Inflammatory macrophage treated with lipopolysaccharide for 1 hour (primary cell): ENCODE data around the gene DMRT1.
"Not testable (repeated sequence)": the region's sequence is repeated elsewhere in the genome, so short reads cannot be mapped to it uniquely, and the experiment has no call there.

Experiments used
- DNase-seq, 2 donors: peaks; one replicate each; pipeline ENCODE4 v3.0.0-alpha.2; 2020 to 2022

DMRT1 gene

DNA sequence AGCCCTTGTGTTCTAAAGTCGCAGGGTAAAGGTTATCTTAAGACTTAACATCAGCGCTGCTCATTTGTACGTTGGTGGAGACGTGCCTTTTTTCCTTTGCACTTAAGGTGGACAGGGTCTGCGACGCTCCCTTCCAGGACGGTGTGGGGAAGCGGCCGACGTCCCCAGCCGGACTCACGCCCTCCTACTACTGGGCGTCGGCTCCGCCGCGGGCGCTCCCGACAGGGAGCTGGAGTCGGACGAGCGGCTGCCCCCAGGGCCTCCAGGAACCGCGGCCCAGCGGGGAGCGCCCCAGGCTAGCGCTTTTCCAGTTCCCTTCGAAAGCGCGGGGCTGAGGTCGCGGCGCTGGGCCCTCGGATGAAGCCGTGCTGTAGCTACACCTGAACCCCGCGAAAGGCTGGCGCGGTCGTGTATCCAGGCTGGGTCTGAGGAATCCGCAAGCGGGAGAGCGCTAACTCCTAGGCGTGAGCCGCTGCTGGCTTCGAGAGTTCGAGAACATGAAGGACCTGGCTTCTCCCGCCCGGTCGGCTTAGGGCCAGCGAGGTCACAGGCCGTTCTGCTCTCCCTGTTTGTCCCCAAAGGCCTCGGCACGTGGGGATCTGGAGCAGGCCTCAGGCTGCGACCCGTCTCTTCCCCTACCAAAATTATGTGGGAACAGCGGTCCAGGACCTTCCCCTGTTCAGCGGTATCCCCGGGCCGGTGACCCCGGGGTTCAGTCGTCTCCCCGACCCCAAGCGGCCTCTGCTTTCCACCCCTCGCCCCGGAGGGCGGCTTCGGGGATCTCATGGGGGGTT, 131.2 kb downstream of the DMRT1 start:
- no peak for DNase-seq

- no peak for DNase-seq
Observed at GRCh38 chr9:973295-973834, 131.9 kb downstream of the DMRT1 start.

GRCh38 chr9:974031-974995, 132.8 kb downstream of the DMRT1 start:
- no peak for DNase-seq

GRCh38 chr9:974996-975739, 133.7 kb downstream of the DMRT1 start:
- DNase-seq = no peak

DNA sequence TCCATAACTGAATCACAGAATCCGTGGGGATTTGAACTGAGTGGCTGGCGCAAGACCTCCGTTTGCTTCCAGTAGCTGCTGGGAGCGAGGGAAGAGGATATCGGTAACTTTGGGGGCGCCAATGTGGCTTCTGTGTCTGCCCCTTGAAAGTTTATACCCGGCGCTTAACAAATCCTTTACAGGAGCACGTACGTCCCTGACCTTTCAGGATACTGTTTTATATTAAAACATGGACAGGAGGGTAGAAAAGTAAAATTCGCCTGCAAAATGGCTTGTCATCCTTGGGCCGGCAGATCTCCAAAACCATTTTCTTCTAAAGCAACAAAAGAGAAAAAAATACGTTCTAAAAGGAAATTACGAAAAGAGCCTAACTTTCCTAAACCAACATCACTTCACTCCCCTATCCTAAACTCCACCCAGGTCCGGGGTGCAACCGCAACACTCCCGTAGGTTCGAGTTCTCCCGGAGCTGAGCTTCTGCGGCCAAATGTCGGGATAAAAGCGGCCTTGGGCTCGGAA, 134.3 kb downstream of the DMRT1 start:
- DNase-seq = no peak

GRCh38 chr9:976258-976942, 134.9 kb downstream of the DMRT1 start, which contains the start of gene DMRT3:
DMRT3 (plus strand) TSS chr9:976655; CDS start chr9:977002, 347 bp downstream.
- DNase-seq = no peak

DNA sequence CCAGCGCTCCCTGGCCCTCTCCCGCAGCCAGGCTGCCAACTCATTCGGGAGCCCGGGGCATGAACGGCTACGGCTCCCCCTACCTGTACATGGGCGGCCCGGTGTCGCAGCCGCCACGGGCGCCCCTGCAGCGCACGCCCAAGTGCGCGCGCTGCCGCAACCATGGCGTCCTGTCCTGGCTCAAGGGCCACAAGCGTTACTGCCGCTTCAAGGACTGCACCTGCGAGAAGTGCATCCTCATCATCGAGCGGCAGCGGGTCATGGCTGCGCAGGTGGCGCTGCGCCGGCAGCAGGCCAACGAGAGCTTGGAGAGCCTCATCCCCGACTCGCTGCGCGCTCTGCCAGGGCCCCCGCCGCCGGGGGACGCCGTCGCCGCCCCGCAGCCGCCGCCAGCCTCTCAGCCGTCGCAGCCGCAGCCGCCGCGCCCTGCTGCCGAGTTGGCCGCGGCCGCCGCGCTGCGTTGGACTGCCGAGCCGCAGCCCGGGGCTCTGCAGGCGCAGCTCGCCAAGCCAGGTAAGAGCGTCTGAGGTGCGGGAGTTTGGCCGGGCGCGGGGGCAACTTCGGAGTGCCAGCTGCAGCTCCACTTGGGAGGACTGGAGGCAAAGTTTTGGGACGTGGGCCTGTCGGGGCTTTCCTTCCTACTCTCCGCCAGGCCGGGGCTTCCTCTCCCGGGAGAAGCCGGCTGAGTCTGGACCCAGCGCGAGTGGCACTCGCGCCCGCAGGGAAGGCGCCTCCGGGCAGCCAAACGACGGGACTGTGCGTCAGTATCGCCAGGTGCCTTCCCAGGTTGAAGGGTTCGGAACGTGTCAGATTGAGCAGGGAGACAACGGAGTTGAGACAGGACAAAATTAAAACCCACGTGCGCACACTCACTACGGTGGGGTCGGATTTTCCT, 135.7 kb downstream of the DMRT1 start:
- no peak for DNase-seq

GRCh38 chr9:977838-978830, 136.6 kb downstream of the DMRT1 start:
- DNase-seq = no peak

- DNase-seq = no peak
Observed at GRCh38 chr9:979983-980382, 138.5 kb downstream of the DMRT1 start.

- no peak for DNase-seq
Observed at GRCh38 chr9:980640-981039, 139.1 kb downstream of the DMRT1 start.

DNA sequence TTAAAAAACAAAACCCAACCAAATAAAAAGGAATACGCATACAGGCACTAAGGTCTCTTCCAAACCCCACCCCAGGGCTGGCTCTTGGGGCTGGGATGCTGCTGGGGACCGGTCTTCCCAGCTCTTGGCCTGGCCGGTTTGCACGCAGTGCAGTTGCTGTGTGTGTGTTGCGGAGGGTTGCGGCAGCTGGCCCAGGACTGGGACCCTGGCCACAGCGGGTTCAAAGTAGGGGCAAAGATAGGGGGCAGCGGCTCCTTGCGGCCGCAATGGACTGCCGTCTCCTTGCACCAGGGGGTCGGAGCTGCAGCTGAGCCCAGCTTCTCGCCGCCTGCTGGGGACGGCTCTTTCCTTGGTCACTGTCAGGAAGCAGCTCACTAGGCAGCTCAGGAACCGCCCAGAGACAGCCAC, 140.0 kb downstream of the DMRT1 start:
- DNase-seq = no peak

DNA sequence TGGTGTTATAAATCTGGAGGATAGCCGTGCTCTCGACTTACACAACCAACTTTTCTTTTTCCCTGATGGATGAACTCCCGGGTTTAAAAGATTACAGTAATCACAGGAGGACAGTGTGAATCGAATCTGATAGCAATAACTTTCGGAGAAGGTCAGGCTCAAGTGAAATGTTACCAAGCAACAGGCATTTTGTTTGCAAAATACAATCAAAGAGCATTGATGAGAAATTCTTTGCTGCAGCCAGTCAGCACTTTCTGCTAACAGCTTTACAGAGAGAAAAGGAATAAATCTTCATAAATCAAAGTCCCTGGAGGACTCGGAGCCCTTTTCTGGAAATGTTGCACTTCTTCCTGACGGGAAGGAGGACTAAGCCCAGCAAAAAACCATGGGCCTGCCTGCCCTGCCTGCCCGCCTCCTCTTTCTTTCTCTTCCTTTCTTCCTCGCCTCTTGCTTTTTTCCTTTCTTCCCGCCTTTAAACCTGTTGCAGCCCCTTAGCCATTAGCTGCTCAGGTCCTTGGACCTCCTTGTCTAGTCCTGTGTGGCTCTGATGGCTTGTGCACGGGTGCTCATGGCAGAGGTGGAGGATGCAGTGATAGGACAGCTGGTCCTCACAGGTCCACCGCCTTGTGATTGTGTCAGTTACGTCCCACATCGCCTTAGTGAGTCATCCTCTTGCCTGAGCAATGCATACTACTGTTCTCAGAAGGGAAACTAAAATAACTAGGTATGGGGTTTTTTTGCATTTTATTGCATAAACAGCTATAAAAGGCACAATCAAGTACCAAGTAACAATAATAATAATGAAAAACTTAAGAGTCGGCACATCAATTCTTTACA, 141.1 kb downstream of the DMRT1 start:
- peak in 1 of 2 donors; percentile 47 for DNase-seq

DNA sequence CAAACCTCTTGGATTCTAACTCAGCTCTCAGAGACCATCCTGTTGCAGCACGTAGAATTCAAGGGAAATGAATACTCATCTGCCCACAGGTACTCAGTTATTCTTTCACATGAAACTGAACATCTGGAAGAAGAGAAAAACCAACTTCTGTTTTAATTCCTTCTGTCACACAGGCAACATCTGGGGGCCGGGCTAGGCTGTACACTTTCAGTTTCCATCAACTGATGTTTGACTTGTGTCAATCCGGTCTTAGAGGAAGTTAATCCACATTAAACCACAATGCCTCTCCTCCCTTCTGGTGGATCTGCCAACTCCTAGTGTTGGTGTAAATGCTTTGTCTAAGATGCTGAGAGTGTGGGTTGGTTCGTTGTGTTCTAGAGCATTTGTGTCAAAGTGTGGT, 152.5 kb downstream of the DMRT1 start:
- DNase-seq = peak; percentile 65 to 67

GRCh38 chr9:995192-995591, 153.7 kb downstream of the DMRT1 start:
- DNase-seq = no peak

DNA sequence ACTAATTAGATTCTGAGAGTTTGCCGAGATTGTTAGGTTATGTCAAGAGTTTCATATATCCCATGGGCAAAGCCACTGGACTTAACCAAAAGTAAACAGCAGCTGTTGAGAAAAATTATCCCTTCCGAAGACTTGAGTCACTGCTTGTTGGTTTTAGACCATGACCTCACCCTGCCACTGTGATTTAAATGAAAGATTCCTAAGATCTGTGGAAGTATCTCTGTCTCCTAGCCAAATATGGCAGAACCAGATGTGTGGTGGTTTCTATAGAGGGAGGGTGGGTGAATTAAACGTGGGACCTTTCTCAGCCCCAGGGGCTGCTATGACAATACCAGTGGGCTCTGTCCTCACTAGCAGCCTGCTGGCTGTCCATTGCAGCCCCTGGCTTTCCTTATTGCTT, 154.3 kb downstream of the DMRT1 start:
- DNase-seq = no peak

DNA sequence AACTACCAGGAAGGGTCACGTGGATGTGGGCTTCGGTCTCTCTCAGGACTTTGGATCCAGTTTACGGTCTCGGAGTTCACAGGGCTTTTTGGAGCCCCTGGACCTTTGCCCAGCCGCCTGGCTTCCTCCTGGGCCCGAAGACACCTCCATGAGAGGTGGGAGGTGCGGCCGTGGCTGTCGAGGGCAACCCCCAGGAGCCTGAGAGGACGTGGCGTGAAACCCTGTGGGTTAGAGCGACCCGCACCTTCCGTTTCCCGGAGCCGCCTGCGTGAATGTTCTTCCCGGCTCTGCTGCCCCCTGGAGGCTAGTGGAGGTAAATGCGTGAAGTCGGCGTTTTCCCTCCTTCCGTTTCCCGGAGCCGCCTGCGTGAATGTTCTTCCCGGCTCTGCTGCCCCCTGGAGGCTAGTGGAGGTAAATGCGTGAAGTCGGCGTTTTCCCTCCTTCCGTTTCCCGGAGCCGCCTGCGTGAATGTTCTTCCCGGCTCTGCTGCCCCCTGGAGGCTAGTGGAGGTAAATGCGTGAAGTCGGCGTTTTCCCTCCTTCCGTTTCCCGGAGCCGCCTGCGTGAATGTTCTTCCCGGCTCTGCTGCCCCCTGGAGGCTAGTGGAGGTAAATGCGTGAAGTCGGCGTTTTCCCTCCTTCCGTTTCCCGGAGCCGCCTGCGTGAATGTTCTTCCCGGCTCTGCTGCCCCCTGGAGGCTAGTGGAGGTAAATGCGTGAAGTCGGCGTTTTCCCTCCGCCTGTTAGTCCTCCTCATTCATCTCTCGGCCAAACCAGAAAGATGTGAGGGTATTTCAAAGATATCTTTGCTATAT, 157.0 kb downstream of the DMRT1 start:
- not testable (repeated sequence) for DNase-seq

DNA sequence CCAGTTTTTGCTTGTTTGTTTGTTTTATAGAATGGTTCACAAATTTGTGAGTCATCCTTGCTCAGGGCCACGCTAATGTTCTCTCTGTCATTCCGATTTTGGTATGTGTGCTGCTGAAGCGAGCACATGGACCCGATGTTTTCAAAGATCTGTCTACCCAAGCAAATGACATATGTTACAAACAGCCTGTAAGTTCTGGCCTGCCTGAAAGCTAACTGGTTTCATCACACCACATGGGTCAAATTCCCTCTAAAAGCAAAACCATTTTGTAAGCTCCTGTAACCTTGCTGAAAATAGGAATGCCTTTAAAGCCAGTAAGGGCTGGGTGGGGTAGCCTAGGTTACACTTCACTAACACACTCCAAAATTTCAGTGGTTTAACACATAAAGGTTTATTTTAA, 160.3 kb downstream of the DMRT1 start:
- DNase-seq = no peak

GRCh38 chr9:1002678-1003077, 161.2 kb downstream of the DMRT1 start:
- DNase-seq = no peak
